Tibial nerve (tissue), 3 donors: Measurements from ENCODE around the gene C22orf39.

Experiments used
- CTCF ChIP-seq, 5 experiments: fragments of 200-600 bp in 3 of 5; fragments of 450-650 bp in 2 of 5; sonication (generic) in 3 of 5; IDR thresholded peaks; one replicate each; pipeline ENCODE4 v1.5.1; 2016 to 2019; ENCODE audit warnings: antibody characterized with exemption in 5 of 5, mild to moderate bottlenecking in 3 of 5, moderate library complexity in 2 of 5
- POLR2A ChIP-seq, 2 donors: fragments of 450-650 bp; IDR thresholded peaks; one replicate each; pipeline ENCODE4 v1.6.1; 2017; ENCODE audit warnings: antibody characterized with exemption in 2 of 2, mild to moderate bottlenecking in 2 of 2, moderate library complexity in 2 of 2

- TF ChIP-seq CTCF (IDR thresholded peaks at IDR 0.05) (no peak), POLR2A (IDR thresholded peaks at IDR 0.05) (no peak)
Observed at GRCh38 chr22:19442166-19442565, 5.3 kb downstream of the C22orf39 start.
